ENCODE data around the gene CHCHD6. TPM values are rescaled to one million over a fixed set of nuclear protein-coding genes. Genes with fewer than 3 reads are reported as not detected.

The CHCHD6 gene
- total RNA-seq, 2 experiments from 2014 or later, result 8.7 to 9.3 TPM

DNA sequence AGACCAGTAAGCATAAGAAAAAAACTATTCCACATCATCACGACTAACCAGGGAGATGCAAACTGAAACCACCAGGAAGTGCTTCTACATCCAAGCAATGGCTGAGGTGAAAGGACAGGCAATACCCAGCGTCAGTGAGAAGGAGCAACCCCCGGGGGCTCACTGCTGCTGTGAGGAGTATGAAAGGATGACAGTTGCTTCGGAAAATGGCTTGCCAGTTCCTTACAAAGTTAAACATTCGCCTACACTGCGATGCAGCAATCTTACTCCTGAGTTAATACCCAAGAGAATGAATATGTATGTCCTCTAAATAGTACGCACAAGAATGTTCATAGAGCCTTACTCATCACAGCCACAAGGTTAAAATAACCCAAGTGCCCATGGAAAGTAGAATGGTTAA, 265.5 kb downstream of the CHCHD6 start:
- CTCF ChIA-PET, result no interaction called here
- no peaks in the 10 kb centered on the region for H3K4me1 Mint-ChIP-seq (ENCODE audit: low read depth)

GRCh38 chr3:126970101-126970500, 266.1 kb downstream of the CHCHD6 start:
- Mint-ChIP-seq H3K27me3 (peaks cover 12% of the 10 kb centered on the region), H3K4me1 (ENCODE audit: low read depth) (no peaks in the 10 kb centered on the region), H3K36me3 (ENCODE audit: low read depth) (no peaks in the 10 kb centered on the region), H3K27ac (no peak overlapping the region), H3K4me3 (no peak overlapping the region), H3K9me3 (peaks cover 6% of the 10 kb centered on the region)
- Histone ChIP-seq H3K9me3 (ENCODE audit: control insufficient read depth in 1 of 2, insufficient read depth in 1 of 2, low read length in 2 of 2) (peaks cover 3 to 6% of the 10 kb centered on the region in 2 experiments), H3K27me3 (ENCODE audit: control insufficient read depth in 1 of 2, insufficient read depth in 2 of 2, low read length in 2 of 2) (peaks cover 4 to 15% of the 10 kb centered on the region in 2 experiments), H3K4me1 (ENCODE audit: insufficient read depth, low read length) (no peaks in the 10 kb centered on the region), H3K36me3 (ENCODE audit: insufficient read depth, low read length) (no peaks in the 10 kb centered on the region), H3K4me3 (ENCODE audit: low read length) (no peak overlapping the region), H3K27ac (ENCODE audit: low read depth in 1 of 2, low read length in 2 of 2) (no peak overlapping the region)
- POLR2A ChIA-PET, result no interaction called here
- no peak for TF ChIP-seq CTCF (IDR thresholded peaks at IDR 0.05)
- intact Hi-C loops (cut with DNase I, micrococcal nuclease), result no loop called here
- DNase-seq, result no peak
- CTCF ChIA-PET, result no interaction called here
- no peak for ATAC-seq (ENCODE audit: poor library complexity)

More for the DNA sequence above, 265.5 kb downstream of the CHCHD6 start:
- H3K27me3 ChIP-seq (ENCODE audit: control insufficient read depth in 1 of 2, insufficient read depth in 2 of 2, low read length in 2 of 2), result peaks cover 4 to 15% of the 10 kb centered on the region in 2 experiments
- H3K36me3 Mint-ChIP-seq (ENCODE audit: low read depth), result no peaks in the 10 kb centered on the region
- no peaks in the 10 kb centered on the region for H3K4me1 ChIP-seq (ENCODE audit: insufficient read depth, low read length)
- H3K4me3 ChIP-seq (ENCODE audit: low read length), result no peak overlapping the region
- DNase-seq (no peak), ATAC-seq (ENCODE audit: poor library complexity) (no peak)
- no peak overlapping the region for H3K27ac Mint-ChIP-seq
- no peaks in the 10 kb centered on the region for H3K36me3 ChIP-seq (ENCODE audit: insufficient read depth, low read length)
- H3K9me3 Mint-ChIP-seq, result peaks cover under 1% of the 10 kb centered on the region
- intact Hi-C loops (cut with DNase I, micrococcal nuclease), result no loop called here
- H3K27ac ChIP-seq (ENCODE audit: low read depth in 1 of 2, low read length in 2 of 2), result no peak overlapping the region
- POLR2A ChIA-PET, result no interaction called here
- peaks cover under 1 to 3% of the 10 kb centered on the region in 2 experiments for H3K9me3 ChIP-seq (ENCODE audit: control insufficient read depth in 1 of 2, insufficient read depth in 1 of 2, low read length in 2 of 2)
- H3K4me3 Mint-ChIP-seq, result no peak overlapping the region
- peaks cover 7% of the 10 kb centered on the region for H3K27me3 Mint-ChIP-seq
- no peak for TF ChIP-seq CTCF (IDR thresholded peaks at IDR 0.05)

DNA sequence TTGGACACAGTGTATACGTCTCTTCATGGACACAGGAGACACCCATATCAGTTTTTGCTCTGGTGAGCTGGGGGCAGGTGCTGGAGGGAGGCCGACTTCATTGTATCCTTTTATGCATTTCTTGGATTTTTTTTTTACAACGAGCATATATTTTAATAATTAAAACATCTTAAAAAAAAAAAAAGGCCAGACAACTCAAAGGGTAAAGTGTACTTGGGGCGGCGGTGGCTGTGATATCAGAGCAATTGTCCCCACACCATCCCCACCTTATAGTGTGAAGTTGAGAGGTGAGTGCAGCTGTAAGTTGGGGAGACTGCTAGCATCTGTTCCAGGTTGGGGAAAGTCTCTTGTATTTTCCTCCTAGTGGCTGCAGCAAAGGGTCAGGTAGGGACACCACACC, 266.9 kb downstream of the CHCHD6 start:
- no peak overlapping the region for H3K27ac ChIP-seq (ENCODE audit: low read depth in 1 of 2, low read length in 2 of 2)
- CTCF ChIA-PET, result no interaction called here
- Mint-ChIP-seq H3K27ac (no peak overlapping the region), H3K4me3 (no peak overlapping the region), H3K36me3 (ENCODE audit: low read depth) (no peaks in the 10 kb centered on the region), H3K4me1 (ENCODE audit: low read depth) (no peaks in the 10 kb centered on the region), H3K9me3 (peaks cover 7% of the 10 kb centered on the region), H3K27me3 (peaks cover 14% of the 10 kb centered on the region)
- peaks cover 4 to 15% of the 10 kb centered on the region in 2 experiments for H3K27me3 ChIP-seq (ENCODE audit: control insufficient read depth in 1 of 2, insufficient read depth in 2 of 2, low read length in 2 of 2)
- no peak for ATAC-seq (ENCODE audit: poor library complexity)
- DNase-seq, result no peak
- intact Hi-C loops (cut with DNase I, micrococcal nuclease), result no loop called here
- TF ChIP-seq CTCF (IDR thresholded peaks at IDR 0.05), result no peak
- peaks cover 6% of the 10 kb centered on the region in 2 experiments for H3K9me3 ChIP-seq (ENCODE audit: control insufficient read depth in 1 of 2, insufficient read depth in 1 of 2, low read length in 2 of 2)
- POLR2A ChIA-PET, result interaction anchor here (0.6 kb wide), 1 partner anchor 9 kb away, joined by 3 read pairs; no protein-coding TSS in a partner anchor
- H3K36me3 ChIP-seq (ENCODE audit: insufficient read depth, low read length), result no peaks in the 10 kb centered on the region
- H3K4me1 ChIP-seq (ENCODE audit: insufficient read depth, low read length), result no peaks in the 10 kb centered on the region
- no peak overlapping the region for H3K4me3 ChIP-seq (ENCODE audit: low read length)
